IgD-negative memory B cell (primary cell): ENCODE measurements around the gene IMPDH1. TPM values are rescaled to one million over a fixed set of nuclear protein-coding genes. Genes with fewer than 3 reads are reported as not detected.

Experiments used
- H3K27ac Mint-ChIP-seq, 3 donors: one replicate each; pipeline ENCODE4 v1.8.0; 2020 to 2022; ENCODE audit warnings: mild to moderate bottlenecking in 3 of 3, mixed read lengths in 3 of 3, moderate library complexity in 1 of 3
- H3K27me3 Mint-ChIP-seq: one replicate; pipeline ENCODE4 v1.8.0; 2021; ENCODE audit warnings: mixed read lengths
- H3K36me3 Mint-ChIP-seq: one replicate; pipeline ENCODE4 v1.8.0; 2020; ENCODE audit warnings: mild to moderate bottlenecking, mixed read lengths
- H3K4me1 Mint-ChIP-seq, 3 donors: one replicate each; pipeline ENCODE4 v1.8.0; 2020 to 2022; ENCODE audit warnings: mixed read lengths in 3 of 3, mild to moderate bottlenecking in 1 of 3
- H3K4me3 Mint-ChIP-seq, 4 donors: one replicate each; pipeline ENCODE4 v1.8.0; 2020 to 2022; ENCODE audit warnings: mild to moderate bottlenecking in 4 of 4, mixed read lengths in 4 of 4, moderate library complexity in 3 of 4
- H3K9me3 Mint-ChIP-seq, 3 donors: one replicate each; pipeline ENCODE4 v1.8.0; 2020 to 2021; ENCODE audit warnings: mixed read lengths in 3 of 3, mild to moderate bottlenecking in 1 of 3
- polyA plus RNA-seq: library from polyadenylated mRNA; unstranded; fragments of 300-500 nt; fragmentation: Illumina TruSeq; gene quantifications from one replicate; pipeline ENCODE4 v1.2.3, GENCODE V29; 2021

Gene IMPDH1
- polyA plus RNA-seq, 1 donor from 2014 or later: 58.6 TPM

GRCh38 chr7:128404143-128404681 lies 5.6 kb downstream of the IMPDH1 start:
- H3K27ac Mint-ChIP-seq: peak overlapping the region in 1 of 3 donors; percentile 68
- H3K4me1 Mint-ChIP-seq: peaks cover 31 to 46% (median 38%) of the 10 kb centered on the region in 3 donors
- H3K9me3 Mint-ChIP-seq: no peaks in the 10 kb centered on the region
- H3K27me3 Mint-ChIP-seq: no peaks in the 10 kb centered on the region
- H3K36me3 Mint-ChIP-seq: peaks cover 6% of the 10 kb centered on the region
- peak overlapping the region; percentile 3 to 95 (median 86) for H3K4me3 Mint-ChIP-seq

GRCh38 chr7:128403676-128404075 lies 6.1 kb downstream of the IMPDH1 start:
- peaks cover 27 to 42% (median 33%) of the 10 kb centered on the region in 3 donors for H3K4me1 Mint-ChIP-seq
- H3K27ac Mint-ChIP-seq: peak overlapping the region in 1 of 3 donors; percentile 68
- peaks cover 6% of the 10 kb centered on the region for H3K36me3 Mint-ChIP-seq
- H3K27me3 Mint-ChIP-seq: no peaks in the 10 kb centered on the region
- peak overlapping the region in 2 of 4 donors; percentile 3 to 92 for H3K4me3 Mint-ChIP-seq
- no peaks in the 10 kb centered on the region for H3K9me3 Mint-ChIP-seq

- no peak overlapping the region for H3K27ac Mint-ChIP-seq
- H3K36me3 Mint-ChIP-seq: peaks cover 6% of the 10 kb centered on the region
- H3K27me3 Mint-ChIP-seq: no peaks in the 10 kb centered on the region
- peak overlapping the region in 1 of 4 donors; percentile 67 for H3K4me3 Mint-ChIP-seq
- H3K4me1 Mint-ChIP-seq: peaks cover 21 to 33% (median 26%) of the 10 kb centered on the region in 3 donors
- H3K9me3 Mint-ChIP-seq: no peaks in the 10 kb centered on the region
Observed at GRCh38 chr7:128402356-128402755, 7.4 kb downstream of the IMPDH1 start.

GRCh38 chr7:128400566-128400965 lies 9.2 kb downstream of the IMPDH1 start:
- no peak overlapping the region for H3K27ac Mint-ChIP-seq
- H3K27me3 Mint-ChIP-seq: no peaks in the 10 kb centered on the region
- peaks cover 9 to 24% (median 16%) of the 10 kb centered on the region in 3 donors for H3K4me1 Mint-ChIP-seq
- peak overlapping the region in 1 of 4 donors; percentile 57 for H3K4me3 Mint-ChIP-seq
- no peaks in the 10 kb centered on the region for H3K9me3 Mint-ChIP-seq
- peaks cover 6% of the 10 kb centered on the region for H3K36me3 Mint-ChIP-seq

- no peak overlapping the region for H3K4me3 Mint-ChIP-seq
- H3K27ac Mint-ChIP-seq: no peak overlapping the region
- peaks cover 6% of the 10 kb centered on the region for H3K36me3 Mint-ChIP-seq
- no peaks in the 10 kb centered on the region for H3K27me3 Mint-ChIP-seq
- peaks cover 8 to 22% (median 15%) of the 10 kb centered on the region in 3 donors for H3K4me1 Mint-ChIP-seq
- H3K9me3 Mint-ChIP-seq: no peaks in the 10 kb centered on the region
Observed at GRCh38 chr7:128399991-128400390, 9.8 kb downstream of the IMPDH1 start.

- Mint-ChIP-seq H3K27ac (no peak overlapping the region), H3K9me3 (no peaks in the 10 kb centered on the region), H3K4me3 (no peak overlapping the region), H3K36me3 (peaks cover 4% of the 10 kb centered on the region), H3K27me3 (no peaks in the 10 kb centered on the region), H3K4me1 (peaks cover 0 to 10% (median 4%) of the 10 kb centered on the region in 3 donors)
Observed at GRCh38 chr7:128398841-128399135, 11.0 kb downstream of the IMPDH1 start.

- Mint-ChIP-seq H3K27ac (peak overlapping the region in 2 of 3 donors; percentile 58 to 62), H3K4me3 (no peak overlapping the region), H3K27me3 (no peaks in the 10 kb centered on the region), H3K9me3 (no peaks in the 10 kb centered on the region), H3K4me1 (peaks cover 0 to 5% (median 2%) of the 10 kb centered on the region in 3 donors), H3K36me3 (peaks cover 4% of the 10 kb centered on the region)
Observed at GRCh38 chr7:128398016-128398840, 11.6 kb downstream of the IMPDH1 start.

- H3K4me3 Mint-ChIP-seq: no peak overlapping the region
- H3K9me3 Mint-ChIP-seq: no peaks in the 10 kb centered on the region
- no peaks in the 10 kb centered on the region for H3K4me1 Mint-ChIP-seq
- no peak overlapping the region for H3K27ac Mint-ChIP-seq
- no peaks in the 10 kb centered on the region for H3K27me3 Mint-ChIP-seq
- peaks cover 4% of the 10 kb centered on the region for H3K36me3 Mint-ChIP-seq
Observed at GRCh38 chr7:128396357-128396756, 13.4 kb downstream of the IMPDH1 start.

GRCh38 chr7:128395748-128396147 lies 14.0 kb downstream of the IMPDH1 start:
- Mint-ChIP-seq H3K27me3 (no peaks in the 10 kb centered on the region), H3K27ac (no peak overlapping the region), H3K4me3 (no peak overlapping the region), H3K36me3 (peaks cover 2% of the 10 kb centered on the region), H3K9me3 (no peaks in the 10 kb centered on the region), H3K4me1 (no peaks in the 10 kb centered on the region)

GRCh38 chr7:128394904-128395496 lies 14.8 kb downstream of the IMPDH1 start:
- H3K27me3 Mint-ChIP-seq: no peaks in the 10 kb centered on the region
- no peaks in the 10 kb centered on the region for H3K4me1 Mint-ChIP-seq
- H3K4me3 Mint-ChIP-seq: no peak overlapping the region
- no peaks in the 10 kb centered on the region for H3K9me3 Mint-ChIP-seq
- peaks cover 2% of the 10 kb centered on the region for H3K36me3 Mint-ChIP-seq
- H3K27ac Mint-ChIP-seq: no peak overlapping the region

GRCh38 chr7:128393526-128394330 lies 16.1 kb downstream of the IMPDH1 start:
- H3K4me3 Mint-ChIP-seq: no peak overlapping the region
- no peaks in the 10 kb centered on the region for H3K27me3 Mint-ChIP-seq
- no peaks in the 10 kb centered on the region for H3K4me1 Mint-ChIP-seq

GRCh38 chr7:128392446-128393327 lies 17.1 kb downstream of the IMPDH1 start:
- Mint-ChIP-seq H3K27me3 (peaks cover 4% of the 10 kb centered on the region), H3K4me1 (peaks cover 0 to 2% (median 0%) of the 10 kb centered on the region in 3 donors), H3K9me3 (no peaks in the 10 kb centered on the region), H3K4me3 (no peak overlapping the region), H3K27ac (no peak overlapping the region), H3K36me3 (peaks cover 2% of the 10 kb centered on the region)

More at GRCh38 chr7:128393526-128394330, 16.1 kb downstream of the IMPDH1 start:
- H3K9me3 Mint-ChIP-seq: no peaks in the 10 kb centered on the region
- H3K36me3 Mint-ChIP-seq: peaks cover 2% of the 10 kb centered on the region
- H3K27ac Mint-ChIP-seq: no peak overlapping the region

GRCh38 chr7:128391805-128392204 lies 18.0 kb downstream of the IMPDH1 start:
- Mint-ChIP-seq H3K36me3 (peaks cover 2% of the 10 kb centered on the region), H3K27me3 (peaks cover 4% of the 10 kb centered on the region), H3K27ac (no peak overlapping the region), H3K4me3 (no peak overlapping the region), H3K9me3 (no peaks in the 10 kb centered on the region), H3K4me1 (peaks cover 0 to 4% (median 0%) of the 10 kb centered on the region in 3 donors)
